Right forelimb (tissue), 1 donor: ENCODE data around the gene FOSL1.

Experiments used
- DNase-seq: peaks from one replicate; pipeline ENCODE4 v3.0.0-alpha.2; 2018

Gene FOSL1

GRCh38 chr11:65894034-65894591, 6.1 kb downstream of the FOSL1 start:
- no peak for DNase-seq

GRCh38 chr11:65892661-65893317, 7.4 kb downstream of the FOSL1 start:
- peak; percentile 41 for DNase-seq

GRCh38 chr11:65892137-65892540, 8.0 kb downstream of the FOSL1 start:
- peak; percentile 36 for DNase-seq

GRCh38 chr11:65891219-65892136, 8.7 kb downstream of the FOSL1 start:
- peak; percentile 52 for DNase-seq

GRCh38 chr11:65890324-65891218, 9.6 kb downstream of the FOSL1 start, which contains the start of gene CCDC85B:
Gene CCDC85B, plus strand, starts transcription at chr11:65890673. Its CDS starts 111 bp downstream, at chr11:65890784.
- peak; percentile 99 for DNase-seq

- DNase-seq, result peak; percentile 99
These were observed 11.9 kb downstream of the FOSL1 start, which contains the start of gene FIBP for GRCh38 chr11:65888163-65888814. Gene FIBP, minus strand, starts transcription at chr11:65888471. Its CDS starts 53 bp downstream, at chr11:65888418.

GRCh38 chr11:65887723-65888162, 12.4 kb downstream of the FOSL1 start:
- peak; percentile 37 for DNase-seq

GRCh38 chr11:65886826-65887722, 13.1 kb downstream of the FOSL1 start:
- peak; percentile 40 for DNase-seq

GRCh38 chr11:65885808-65886536, 14.2 kb downstream of the FOSL1 start:
- no peak for DNase-seq

GRCh38 chr11:65885231-65885630, 15.0 kb downstream of the FOSL1 start:
- no peak for DNase-seq

GRCh38 chr11:65884716-65885092, 15.5 kb downstream of the FOSL1 start:
- DNase-seq, result peak; percentile 85

- peak; percentile 46 for DNase-seq
These were observed 16.1 kb downstream of the FOSL1 start for GRCh38 chr11:65883786-65884715.

GRCh38 chr11:65883058-65883761, 17.0 kb downstream of the FOSL1 start:
- DNase-seq, result no peak

GRCh38 chr11:65882120-65883057, 17.8 kb downstream of the FOSL1 start:
- DNase-seq, result peak; percentile 37

GRCh38 chr11:65880844-65881421, 19.3 kb downstream of the FOSL1 start:
- DNase-seq, result no peak

GRCh38 chr11:65880027-65880426, 20.2 kb downstream of the FOSL1 start:
- no peak for DNase-seq

- DNase-seq, result no peak
These were observed 20.6 kb downstream of the FOSL1 start, which contains the start of gene CTSW for GRCh38 chr11:65879617-65880016. Gene CTSW, plus strand, starts transcription at chr11:65879837. Its CDS starts 18 bp downstream, at chr11:65879855.
